HTERT RPE-1 (cell line): Measurements from ENCODE around the gene ESYT2.
"Not testable (repeated sequence)": the region's sequence is repeated elsewhere in the genome, so short reads cannot be mapped to it uniquely, and the experiment has no call there.

Experiments used
- in situ Hi-C: fragments of 300-500 bp; cut with MboI; formaldehyde crosslinking; loops from 4 replicates; pipeline ENCODE4 v1.14.3; 2020; ENCODE audit warnings: low sequenced_read_pairs

The ESYT2 gene

GRCh38 chr7:158856883-158857668 lies 27.8 kb upstream of the ESYT2 start:
- in situ Hi-C loops: no loop called here

- in situ Hi-C loops: no loop called here
These were observed 25.4 kb upstream of the ESYT2 start for GRCh38 chr7:158854681-158855081.

- in situ Hi-C loops: no loop called here
These were observed 21.3 kb upstream of the ESYT2 start for GRCh38 chr7:158850545-158851102.

- in situ Hi-C loops: no loop called here
These were observed 20.6 kb upstream of the ESYT2 start for GRCh38 chr7:158849768-158850544.

GRCh38 chr7:158849442-158849767 lies 20.1 kb upstream of the ESYT2 start:
- in situ Hi-C loops: no loop called here

- in situ Hi-C loops: no loop called here
These were observed 18.1 kb upstream of the ESYT2 start for GRCh38 chr7:158847451-158847866.

- in situ Hi-C loops: no loop called here
These were observed 17.0 kb upstream of the ESYT2 start for GRCh38 chr7:158846304-158846703.

GRCh38 chr7:158843771-158844170 lies 14.5 kb upstream of the ESYT2 start:
- in situ Hi-C loops: no loop called here

GRCh38 chr7:158842486-158842885 lies 13.2 kb upstream of the ESYT2 start:
- in situ Hi-C loops: no loop called here

GRCh38 chr7:158840604-158841003 lies 11.3 kb upstream of the ESYT2 start:
- in situ Hi-C loops: no loop called here

GRCh38 chr7:158839177-158839576 lies 9.9 kb upstream of the ESYT2 start:
- in situ Hi-C loops: not testable (repeated sequence)

GRCh38 chr7:158837790-158838637 lies 8.7 kb upstream of the ESYT2 start:
- in situ Hi-C loops: no loop called here

GRCh38 chr7:158836692-158837091 lies 7.4 kb upstream of the ESYT2 start:
- in situ Hi-C loops: no loop called here

- in situ Hi-C loops: no loop called here
These were observed 5.8 kb upstream of the ESYT2 start for GRCh38 chr7:158834878-158835784.

- in situ Hi-C loops: no loop called here
These were observed 3.7 kb upstream of the ESYT2 start for GRCh38 chr7:158832994-158833393.

- in situ Hi-C loops: no loop called here
These were observed 2.4 kb upstream of the ESYT2 start for GRCh38 chr7:158831738-158832091.

GRCh38 chr7:158830211-158830723 lies 958 bp upstream of the ESYT2 start:
- in situ Hi-C loops: no loop called here

- in situ Hi-C loops: no loop called here
These were observed 328 bp downstream of the ESYT2 start for GRCh38 chr7:158829021-158829341.

- in situ Hi-C loops: no loop called here
These were observed 932 bp downstream of the ESYT2 start for GRCh38 chr7:158828133-158829020.
